KMS-11 (cell line): ENCODE data around the gene ITSN1.

Experiments
- H2AFZ ChIP-seq: fragments of 200-600 bp; sonication (generic); 2 replicates; pipeline ENCODE4 v1.6.1; 2016; ENCODE audit warnings: antibody characterized with exemption, mixed run types, low read depth
- H3K27ac ChIP-seq: fragments of 200-600 bp; sonication (generic); 2 replicates; pipeline ENCODE4 v1.6.1; 2016; ENCODE audit warnings: mild to moderate bottlenecking, mixed run types
- H3K27me3 ChIP-seq: fragments of 200-600 bp; sonication (generic); 2 replicates; pipeline ENCODE4 v1.6.1; 2017; ENCODE audit warnings: mild to moderate bottlenecking, low read depth, mixed run types, moderate library complexity; ENCODE audit not compliant: insufficient read depth
- H3K36me3 ChIP-seq: fragments of 200-600 bp; sonication (generic); 2 replicates; pipeline ENCODE4 v1.6.1; 2017; ENCODE audit warnings: mild to moderate bottlenecking, mixed run types; ENCODE audit not compliant: insufficient read depth
- H3K4me1 ChIP-seq: fragments of 200-600 bp; sonication (generic); 2 replicates; pipeline ENCODE4 v1.6.1; 2016; ENCODE audit warnings: mild to moderate bottlenecking, low read depth, mixed run types; ENCODE audit not compliant: poor library complexity, severe bottlenecking
- H3K4me2 ChIP-seq: fragments of 200-600 bp; sonication (generic); 2 replicates; pipeline ENCODE4 v1.7.0; 2016; ENCODE audit warnings: mild to moderate bottlenecking, mixed run types
- H3K4me3 ChIP-seq: fragments of 200-600 bp; sonication (generic); IDR thresholded peaks from 2 replicates; pipeline ENCODE4 v1.6.1; 2017; ENCODE audit warnings: low read depth, low read length, mixed read lengths; ENCODE audit not compliant: insufficient read depth
- H3K79me2 ChIP-seq: fragments of 200-600 bp; sonication (generic); 2 replicates; pipeline ENCODE4 v1.6.1; 2016; ENCODE audit warnings: low read depth, mixed run types; ENCODE audit not compliant: insufficient read depth
- H3K9ac ChIP-seq: fragments of 200-600 bp; sonication (generic); 2 replicates; pipeline ENCODE4 v1.6.1; 2016; ENCODE audit warnings: mild to moderate bottlenecking, mixed run types
- H4K20me1 ChIP-seq: fragments of 200-600 bp; sonication (generic); 2 replicates; pipeline ENCODE4 v1.6.1; 2016; ENCODE audit warnings: mild to moderate bottlenecking, mixed run types; ENCODE audit not compliant: insufficient read depth
- CTCF ChIP-seq: fragments of 200-600 bp; sonication (generic); conservative IDR thresholded peaks from 2 replicates; pipeline ENCODE4 v1.6.1; 2017; ENCODE audit warnings: low read depth, mild to moderate bottlenecking, antibody characterized with exemption, low read length, moderate library complexity, mixed read lengths

Gene ITSN1

DNA sequence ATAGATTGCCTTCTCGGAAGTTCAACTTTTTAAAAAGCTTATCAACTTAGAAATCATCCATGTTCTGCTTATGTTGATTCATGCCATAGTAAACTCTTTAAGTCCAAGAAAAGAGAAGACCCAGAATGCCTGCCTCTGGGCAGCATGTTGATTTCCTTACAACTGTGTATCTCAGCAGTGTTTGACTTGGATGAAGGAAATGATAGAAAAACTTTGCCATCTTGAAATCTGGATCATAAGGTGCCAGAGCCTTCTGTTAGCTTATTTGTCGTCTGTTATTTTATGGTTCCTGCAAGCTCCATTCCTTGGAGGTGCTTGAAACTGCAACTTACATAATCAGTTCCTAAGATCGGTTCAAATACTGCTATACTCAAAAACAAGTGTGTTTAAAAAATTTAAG, 148.8 kb downstream of the ITSN1 start:
- Histone ChIP-seq H3K9ac (no peak overlapping the region), H3K4me1 (no peaks in the 10 kb centered on the region), H3K27me3 (no peaks in the 10 kb centered on the region), H4K20me1 (no peaks in the 10 kb centered on the region), H3K27ac (no peak overlapping the region), H2AFZ (no peak overlapping the region), H3K36me3 (no peaks in the 10 kb centered on the region), H3K4me3 (no peak overlapping the region), H3K79me2 (no peaks in the 10 kb centered on the region), H3K4me2 (no peak overlapping the region)
- TF ChIP-seq CTCF: no peak

- H3K9ac ChIP-seq: no peak overlapping the region
- no peaks in the 10 kb centered on the region for H3K79me2 ChIP-seq
- H3K4me1 ChIP-seq: no peaks in the 10 kb centered on the region
- H3K36me3 ChIP-seq: no peaks in the 10 kb centered on the region
- H4K20me1 ChIP-seq: no peaks in the 10 kb centered on the region
- no peak for TF ChIP-seq CTCF
- no peak overlapping the region for H2AFZ ChIP-seq
- no peaks in the 10 kb centered on the region for H3K27me3 ChIP-seq
- no peak overlapping the region for H3K4me3 ChIP-seq
- no peak overlapping the region for H3K27ac ChIP-seq
- H3K4me2 ChIP-seq: no peak overlapping the region
These were observed 152.3 kb downstream of the ITSN1 start for GRCh38 chr21:33794596-33794995.

DNA sequence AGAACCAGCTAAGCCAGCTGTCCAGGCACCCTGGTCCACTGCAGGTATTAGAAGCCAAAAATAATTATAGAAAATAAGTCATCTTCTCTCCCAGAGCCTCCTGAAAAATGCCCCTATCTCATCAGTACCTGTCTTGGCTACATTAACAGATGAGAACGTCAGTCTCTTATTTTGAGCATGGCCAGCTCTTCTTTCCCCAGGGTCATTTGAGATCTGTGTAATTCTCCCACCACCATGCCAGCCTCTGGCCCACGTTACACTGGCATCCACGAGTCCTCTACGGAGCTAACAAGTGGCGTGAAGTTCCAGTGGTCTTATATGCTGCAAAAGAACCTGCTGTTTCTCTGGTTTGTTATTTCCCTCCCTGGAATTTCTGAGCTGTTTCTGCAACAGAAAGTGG, 155.3 kb downstream of the ITSN1 start:
- Histone ChIP-seq H3K27me3 (no peaks in the 10 kb centered on the region), H3K36me3 (no peaks in the 10 kb centered on the region), H4K20me1 (no peaks in the 10 kb centered on the region), H3K79me2 (no peaks in the 10 kb centered on the region), H3K4me1 (peaks cover 14% of the 10 kb centered on the region), H3K4me2 (no peak overlapping the region), H3K27ac (no peak overlapping the region), H3K4me3 (no peak overlapping the region), H3K9ac (no peak overlapping the region), H2AFZ (no peak overlapping the region)
- TF ChIP-seq CTCF: no peak

GRCh38 chr21:33799378-33800090, 157.2 kb downstream of the ITSN1 start:
- H2AFZ ChIP-seq: no peak overlapping the region
- H3K4me1 ChIP-seq: peaks cover 14% of the 10 kb centered on the region
- no peaks in the 10 kb centered on the region for H4K20me1 ChIP-seq
- no peak overlapping the region for H3K4me3 ChIP-seq
- TF ChIP-seq CTCF: no peak
- H3K9ac ChIP-seq: no peak overlapping the region
- H3K27me3 ChIP-seq: no peaks in the 10 kb centered on the region
- no peak overlapping the region for H3K27ac ChIP-seq
- no peak overlapping the region for H3K4me2 ChIP-seq
- no peaks in the 10 kb centered on the region for H3K79me2 ChIP-seq
- H3K36me3 ChIP-seq: no peaks in the 10 kb centered on the region
